Measurements from ENCODE around the gene GALNT17.

Gene GALNT17

GRCh38 chr7:71377062-71377461 is 245.1 kb downstream of the GALNT17 start:
- no peak for DNase-seq (ENCODE audit: extremely low read depth, insufficient read length)
- no peak for TF ChIP-seq CTCF (IDR thresholded peaks at IDR 0.05; ENCODE audit: insufficient read depth, low read length, poor library complexity, severe bottlenecking)
- no peaks in the 10 kb centered on the region for H3K27me3 ChIP-seq (replicated peaks; ENCODE audit: control insufficient read depth, insufficient read depth, low read length)
- H3K36me3 ChIP-seq (ENCODE audit: control insufficient read depth, insufficient read depth, low read length): no peaks in the 10 kb centered on the region
- H3K4me3 ChIP-seq (replicated peaks; ENCODE audit: low read depth, low read length): no peak overlapping the region

- H3K4me3 ChIP-seq (replicated peaks; ENCODE audit: low read depth, low read length): no peak overlapping the region
- H3K27me3 ChIP-seq (replicated peaks; ENCODE audit: control insufficient read depth, insufficient read depth, low read length): no peaks in the 10 kb centered on the region
- DNase-seq (ENCODE audit: extremely low read depth, insufficient read length): no peak
- TF ChIP-seq CTCF (IDR thresholded peaks at IDR 0.05; ENCODE audit: insufficient read depth, low read length, poor library complexity, severe bottlenecking): no peak
- no peaks in the 10 kb centered on the region for H3K36me3 ChIP-seq (ENCODE audit: control insufficient read depth, insufficient read depth, low read length)
Observed at GRCh38 chr7:71377469-71377868, 245.5 kb downstream of the GALNT17 start.

GRCh38 chr7:71384094-71384493 is 252.2 kb downstream of the GALNT17 start:
- Histone ChIP-seq H3K27me3 (replicated peaks; ENCODE audit: control insufficient read depth, insufficient read depth, low read length) (no peaks in the 10 kb centered on the region), H3K4me3 (replicated peaks; ENCODE audit: low read depth, low read length) (no peak overlapping the region), H3K36me3 (ENCODE audit: control insufficient read depth, insufficient read depth, low read length) (no peaks in the 10 kb centered on the region)
- no peak for TF ChIP-seq CTCF (IDR thresholded peaks at IDR 0.05; ENCODE audit: insufficient read depth, low read length, poor library complexity, severe bottlenecking)
- DNase-seq (ENCODE audit: extremely low read depth, insufficient read length): no peak

- H3K36me3 ChIP-seq (ENCODE audit: control insufficient read depth, insufficient read depth, low read length): no peaks in the 10 kb centered on the region
- no peaks in the 10 kb centered on the region for H3K27me3 ChIP-seq (replicated peaks; ENCODE audit: control insufficient read depth, insufficient read depth, low read length)
Observed at GRCh38 chr7:71385330-71385729, 253.4 kb downstream of the GALNT17 start.

GRCh38 chr7:71386152-71386785 is 254.3 kb downstream of the GALNT17 start:
- no peak overlapping the region for H3K4me3 ChIP-seq (replicated peaks; ENCODE audit: low read depth, low read length)
- no peaks in the 10 kb centered on the region for H3K36me3 ChIP-seq (ENCODE audit: control insufficient read depth, insufficient read depth, low read length)
- no peaks in the 10 kb centered on the region for H3K27me3 ChIP-seq (replicated peaks; ENCODE audit: control insufficient read depth, insufficient read depth, low read length)
- DNase-seq (ENCODE audit: extremely low read depth, insufficient read length): no peak
- TF ChIP-seq CTCF (IDR thresholded peaks at IDR 0.05; ENCODE audit: insufficient read depth, low read length, poor library complexity, severe bottlenecking): no peak

More at GRCh38 chr7:71385330-71385729, 253.4 kb downstream of the GALNT17 start:
- DNase-seq (ENCODE audit: extremely low read depth, insufficient read length): no peak
- H3K4me3 ChIP-seq (replicated peaks; ENCODE audit: low read depth, low read length): no peak overlapping the region
- no peak for TF ChIP-seq CTCF (IDR thresholded peaks at IDR 0.05; ENCODE audit: insufficient read depth, low read length, poor library complexity, severe bottlenecking)

GRCh38 chr7:71388181-71388580 is 256.2 kb downstream of the GALNT17 start:
- Histone ChIP-seq H3K4me3 (replicated peaks; ENCODE audit: low read depth, low read length) (no peak overlapping the region), H3K36me3 (ENCODE audit: control insufficient read depth, insufficient read depth, low read length) (no peaks in the 10 kb centered on the region), H3K27me3 (replicated peaks; ENCODE audit: control insufficient read depth, insufficient read depth, low read length) (no peaks in the 10 kb centered on the region)
- no peak for TF ChIP-seq CTCF (IDR thresholded peaks at IDR 0.05; ENCODE audit: insufficient read depth, low read length, poor library complexity, severe bottlenecking)
- no peak for DNase-seq (ENCODE audit: extremely low read depth, insufficient read length)
